NCI-H524 (cell line): Measurements from ENCODE around the gene FOXJ3.

ENCODE experiments used
- DNase-seq, 2 experiments: peaks; one replicate each; lab custom pipeline; 2025; lab: John Stamatoyannopoulos, UW

FOXJ3 gene

GRCh38 chr1:42311138-42311537, 23.9 kb downstream of the FOXJ3 start:
- DNase-seq, result no peak

GRCh38 chr1:42306977-42307376, 28.1 kb downstream of the FOXJ3 start:
- no peak for DNase-seq

GRCh38 chr1:42305639-42306038, 29.4 kb downstream of the FOXJ3 start:
- no peak for DNase-seq

- DNase-seq, result no peak
Measured at GRCh38 chr1:42302034-42302433, 33.0 kb downstream of the FOXJ3 start.

- DNase-seq, result no peak
Measured at GRCh38 chr1:42298520-42298919, 36.5 kb downstream of the FOXJ3 start.

GRCh38 chr1:42295816-42296215, 39.2 kb downstream of the FOXJ3 start:
- DNase-seq, result no peak

- no peak for DNase-seq
Measured at GRCh38 chr1:42290130-42290529, 44.9 kb downstream of the FOXJ3 start.

- DNase-seq, result no peak
Measured at GRCh38 chr1:42288311-42288985, 46.6 kb downstream of the FOXJ3 start.

GRCh38 chr1:42282867-42283583, 52.0 kb downstream of the FOXJ3 start:
- DNase-seq, result no peak

- peak; percentile 14 to 66 for DNase-seq
Measured at GRCh38 chr1:42282024-42282579, 52.9 kb downstream of the FOXJ3 start.

- no peak for DNase-seq
Measured at GRCh38 chr1:42280821-42281220, 54.2 kb downstream of the FOXJ3 start.

GRCh38 chr1:42279055-42279454, 56.0 kb downstream of the FOXJ3 start:
- no peak for DNase-seq

- DNase-seq, result no peak
Measured at GRCh38 chr1:42272920-42273319, 62.1 kb downstream of the FOXJ3 start.

GRCh38 chr1:42267904-42268303, 67.1 kb downstream of the FOXJ3 start:
- DNase-seq, result no peak

GRCh38 chr1:42266253-42267135, 68.5 kb downstream of the FOXJ3 start:
- DNase-seq, result no peak

- DNase-seq, result no peak
Measured at GRCh38 chr1:42264511-42265190, 70.4 kb downstream of the FOXJ3 start.

- DNase-seq, result no peak
Measured at GRCh38 chr1:42263019-42263418, 72.0 kb downstream of the FOXJ3 start.

- no peak for DNase-seq
Measured at GRCh38 chr1:42260376-42261070, 74.5 kb downstream of the FOXJ3 start.

GRCh38 chr1:42259739-42260064, 75.3 kb downstream of the FOXJ3 start:
- no peak for DNase-seq

GRCh38 chr1:42259059-42259738, 75.8 kb downstream of the FOXJ3 start:
- peak in 1 of 2 experiments; percentile 36 for DNase-seq

GRCh38 chr1:42258218-42258617, 76.8 kb downstream of the FOXJ3 start:
- peak in 1 of 2 experiments; percentile 44 for DNase-seq
